Myocyte (in vitro differentiated cells): ENCODE results near the gene LYPD6B. TPM values are rescaled to one million over a fixed set of nuclear protein-coding genes. Genes with fewer than 3 reads are reported as not detected.
A peak's percentile ranks its signal among the peaks of the same experiment; 100 is the strongest.

Experiments used
- DNase-seq: peaks from one replicate; pipeline ENCODE4 v3.0.0-alpha.2; 2012; ENCODE audit warnings: low read depth
- total RNA-seq: library from RNA; depleted of rRNA; stranded (reverse); fragments of >200 nt; gene quantifications from 2 replicates; pipeline ENCODE4 v1.2.3, GENCODE V29; 2014

The LYPD6B gene
- total RNA-seq, 1 donor from 2014 or later = 1.7 TPM

- no peak for DNase-seq
Measured at GRCh38 chr2:149156971-149157740, 118.7 kb downstream of the LYPD6B start.

DNA sequence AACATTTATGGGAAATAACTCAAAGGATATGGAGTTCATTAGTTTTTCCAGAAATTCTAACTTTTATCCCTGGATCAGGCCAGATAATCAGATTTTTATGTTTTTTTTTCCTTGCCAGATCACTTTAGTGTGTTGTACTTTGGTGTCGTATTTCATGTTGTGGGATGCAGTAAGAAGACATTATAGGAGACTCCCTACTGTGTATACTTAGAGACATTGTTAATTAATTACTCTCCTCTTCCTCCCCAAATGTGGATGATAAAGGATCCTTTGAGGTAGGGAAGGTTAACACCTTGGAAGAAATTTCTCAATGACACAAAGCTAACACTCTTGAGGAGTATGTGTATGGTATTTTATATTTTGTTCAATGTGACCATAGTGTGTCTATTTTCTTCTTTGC lies 120.5 kb downstream of the LYPD6B start:
- DNase-seq = no peak

DNA sequence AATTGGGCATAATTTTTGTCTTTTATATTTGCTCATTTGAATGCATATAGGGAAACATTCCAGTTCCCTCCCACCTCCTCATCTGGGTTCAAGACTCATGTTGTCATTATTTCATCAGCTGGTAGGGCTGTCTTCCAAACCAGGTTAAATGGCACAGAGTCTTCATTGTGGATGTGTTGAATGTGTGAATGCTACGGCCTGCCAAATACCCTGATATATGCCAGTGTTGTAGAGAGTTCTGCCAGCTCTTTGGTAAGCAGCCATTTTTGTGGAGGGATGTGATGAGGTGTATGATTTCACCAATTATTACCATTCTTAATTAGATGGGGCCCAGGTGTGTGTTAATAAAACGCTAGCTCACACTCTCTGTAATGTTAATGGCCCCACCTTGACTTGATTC lies 121.7 kb downstream of the LYPD6B start:
- DNase-seq = no peak

DNA sequence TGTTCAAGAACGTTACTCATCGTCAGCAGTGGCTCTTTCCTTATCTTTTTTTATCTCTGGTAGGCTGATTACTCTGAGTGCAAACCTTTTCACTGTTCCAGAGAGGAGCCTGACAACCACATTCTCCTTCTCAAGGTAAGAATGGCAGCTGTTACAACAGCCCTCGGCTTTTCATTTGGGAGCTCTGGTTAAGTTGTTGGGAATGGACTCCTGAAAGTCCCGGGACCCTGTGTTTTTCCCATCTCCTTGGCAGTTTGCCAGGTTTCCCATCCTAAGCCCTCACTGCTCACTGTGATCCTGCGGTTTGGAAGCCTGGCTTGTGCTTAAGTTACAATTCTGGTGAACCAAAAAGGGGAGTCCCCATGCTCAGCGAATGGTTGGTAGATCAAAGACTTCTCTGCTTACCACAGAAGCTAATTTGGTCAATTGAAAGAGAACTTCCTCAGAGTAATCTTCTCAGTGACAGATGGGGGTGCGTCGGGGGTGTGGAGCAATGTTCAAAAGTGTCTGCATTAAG lies 122.3 kb downstream of the LYPD6B start:
- peak; percentile 73 for DNase-seq

- DNase-seq = no peak
Measured at GRCh38 chr2:149161481-149162225, 123.2 kb downstream of the LYPD6B start.

DNA sequence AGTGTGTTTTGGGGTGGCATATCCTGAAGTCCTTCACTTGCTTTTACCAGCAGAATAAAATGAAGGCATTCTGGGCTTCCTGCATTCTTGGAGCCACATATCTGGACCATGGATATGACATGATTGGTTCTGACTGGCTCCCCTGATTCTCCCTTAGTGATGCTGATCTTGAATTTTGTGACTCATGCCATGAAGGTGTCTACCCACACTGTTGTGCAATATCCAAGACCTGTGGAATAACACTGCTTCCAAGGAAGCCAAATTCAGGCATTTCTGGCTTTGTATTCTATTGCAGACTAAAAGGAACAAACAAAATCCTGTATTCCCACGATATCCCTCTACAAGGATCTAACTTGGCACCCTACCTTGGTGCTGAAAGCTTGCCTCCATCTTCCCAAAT lies 125.8 kb downstream of the LYPD6B start:
- no peak for DNase-seq

DNA sequence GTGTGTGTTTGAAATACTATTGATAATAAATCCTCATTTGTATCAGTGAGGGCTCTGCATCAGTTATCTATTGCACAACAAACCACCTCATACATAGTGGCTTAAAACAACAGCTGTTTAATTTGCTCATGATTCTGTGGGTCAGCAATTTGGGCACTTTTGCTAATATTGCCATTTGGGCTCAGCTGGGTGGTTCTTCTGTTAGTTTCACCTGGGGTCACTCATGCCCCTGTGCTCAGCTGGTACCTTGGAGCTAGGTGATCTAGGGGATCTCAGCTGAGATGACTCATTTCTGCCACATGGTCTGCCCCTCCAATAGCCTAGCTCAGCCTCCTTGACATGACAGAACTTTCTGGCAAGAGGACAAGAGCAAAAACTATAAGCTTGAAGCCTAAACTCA lies 126.3 kb downstream of the LYPD6B start:
- DNase-seq = no peak

- peak; percentile 50 for DNase-seq
Measured at GRCh38 chr2:149167001-149167780, 128.7 kb downstream of the LYPD6B start.

GRCh38 chr2:149167941-149168340 lies 129.4 kb downstream of the LYPD6B start:
- no peak for DNase-seq

- peak; percentile 50 for DNase-seq
Measured at GRCh38 chr2:149169656-149170055, 131.2 kb downstream of the LYPD6B start.

DNA sequence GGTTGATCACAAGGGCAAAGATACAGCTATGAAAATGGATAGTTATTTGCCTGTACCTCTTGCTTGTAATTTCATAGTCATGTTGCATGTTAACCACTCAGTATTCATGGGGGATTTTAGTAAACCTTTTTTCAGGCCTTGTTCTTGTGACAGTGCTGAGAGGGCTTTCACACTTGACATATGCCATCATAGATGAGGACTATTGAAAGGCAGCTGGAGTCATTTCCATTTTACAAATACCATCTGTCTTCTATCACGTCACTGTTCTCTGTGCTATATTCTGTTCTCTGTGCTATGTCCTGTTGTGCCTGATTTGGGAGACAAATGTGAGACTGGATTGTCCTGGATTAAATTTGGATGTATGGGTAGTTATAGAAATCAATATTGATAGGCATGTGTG lies 131.7 kb downstream of the LYPD6B start:
- no peak for DNase-seq

GRCh38 chr2:149170911-149171310 lies 132.4 kb downstream of the LYPD6B start:
- no peak for DNase-seq

- DNase-seq = no peak
Measured at GRCh38 chr2:149173220-149173619, 134.7 kb downstream of the LYPD6B start.

DNA sequence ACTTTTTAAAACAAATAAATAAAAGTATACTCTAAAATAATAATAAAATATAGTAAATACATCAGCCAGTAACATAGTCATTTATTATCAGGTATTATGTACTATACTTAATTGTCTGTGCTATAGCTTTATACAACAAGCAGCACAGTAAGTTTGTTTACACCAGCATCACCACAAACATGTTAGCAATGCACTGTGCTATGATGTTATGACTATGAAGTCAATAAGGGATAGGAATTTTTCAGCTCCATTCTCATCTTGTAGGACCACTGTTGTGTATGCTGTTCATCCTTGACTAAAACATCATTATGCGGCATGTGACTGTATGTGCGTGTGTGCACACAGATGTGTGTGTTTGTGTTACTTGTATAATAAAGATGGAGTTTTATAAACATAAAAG lies 137.5 kb downstream of the LYPD6B start:
- no peak for DNase-seq

DNA sequence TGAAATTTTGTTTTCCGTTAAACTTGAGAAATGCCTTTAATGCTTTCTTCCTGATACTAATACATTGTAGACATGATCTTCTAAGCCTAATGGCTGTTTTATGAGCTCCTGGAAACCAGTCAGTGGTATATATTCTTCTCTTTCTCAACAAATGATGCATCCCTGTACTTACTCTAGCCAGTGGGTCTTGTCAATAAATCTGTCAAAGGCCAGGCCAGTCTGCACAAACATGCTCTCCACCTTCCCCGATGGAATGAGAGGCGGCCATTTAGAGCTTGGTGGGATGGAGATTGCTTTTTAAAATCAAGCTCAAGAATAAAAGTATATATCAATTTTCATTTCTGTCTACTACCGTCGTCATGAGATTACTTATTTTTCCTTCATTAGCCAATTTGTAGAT lies 140.1 kb downstream of the LYPD6B start:
- no peak for DNase-seq

DNA sequence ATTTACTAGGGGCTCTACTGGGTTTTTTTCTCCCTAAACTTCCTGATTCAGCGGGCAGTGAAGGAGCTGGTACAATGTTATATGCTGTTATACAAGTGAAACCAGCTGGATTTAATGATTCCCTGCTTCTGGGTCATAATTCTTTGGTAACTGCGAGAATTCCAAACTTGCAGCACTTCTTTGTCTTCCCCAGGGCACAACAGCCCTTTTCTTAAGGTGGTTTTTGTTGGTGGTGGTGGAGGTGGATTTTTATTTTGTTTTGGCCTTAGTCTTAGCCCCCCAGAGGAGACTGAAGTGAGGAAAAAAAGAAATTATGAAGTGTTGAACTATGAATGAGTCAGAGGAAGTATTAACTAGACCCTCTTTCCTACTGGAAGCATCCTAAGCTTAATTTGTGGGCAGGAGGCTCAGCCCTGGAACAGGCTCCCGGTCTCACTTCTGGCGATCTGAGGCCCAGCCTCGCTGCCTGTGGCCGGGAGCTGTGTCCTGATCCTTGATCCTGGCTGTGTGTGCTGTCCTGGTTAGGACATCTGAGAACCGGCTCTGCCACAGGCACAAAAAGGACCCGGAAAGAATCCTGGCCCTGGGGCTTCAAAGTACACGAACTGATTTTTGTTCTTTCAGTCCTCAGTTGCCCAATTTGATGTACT lies 141.9 kb downstream of the LYPD6B start:
- DNase-seq = no peak

DNA sequence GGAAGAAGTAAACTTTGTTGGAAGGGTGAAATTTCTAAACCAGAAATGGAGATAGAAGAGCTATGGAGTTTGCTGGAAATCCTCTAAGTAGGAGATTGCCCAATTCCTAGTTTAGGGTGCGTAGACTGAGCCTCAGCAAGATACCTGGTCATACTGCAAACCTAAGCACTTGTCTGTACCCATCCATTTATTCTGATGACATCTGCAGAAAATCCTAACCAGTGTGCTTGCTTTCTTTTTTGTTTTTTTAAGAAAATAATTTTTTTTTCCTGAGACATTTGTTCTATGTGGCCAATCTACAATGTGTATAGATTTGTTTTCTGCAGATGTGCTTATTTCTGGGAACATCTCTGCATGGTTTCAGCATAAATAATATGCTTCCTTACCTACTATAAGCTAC lies 144.7 kb downstream of the LYPD6B start:
- no peak for DNase-seq

DNA sequence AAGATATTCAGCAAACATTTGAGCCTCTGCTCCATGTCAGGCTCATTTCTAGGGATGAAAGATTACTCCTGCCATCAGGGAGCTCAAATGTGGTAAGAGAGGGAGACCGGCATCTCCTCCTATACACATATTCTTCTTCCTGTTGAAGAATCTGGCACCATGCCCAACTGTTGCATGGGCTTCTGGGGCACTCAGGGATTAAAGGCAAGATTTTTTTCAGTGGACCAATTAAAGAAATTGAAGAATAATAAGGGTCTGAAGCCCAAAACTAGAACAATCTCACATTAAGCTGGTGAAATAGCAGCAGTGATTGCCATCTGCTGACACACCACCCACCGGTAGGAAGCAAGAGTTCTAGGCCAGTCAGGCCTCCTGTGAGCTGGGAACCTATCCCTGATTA lies 146.5 kb downstream of the LYPD6B start:
- no peak for DNase-seq

GRCh38 chr2:149185942-149186490 lies 147.5 kb downstream of the LYPD6B start:
- peak; percentile 39 for DNase-seq

- no peak for DNase-seq
Measured at GRCh38 chr2:149187057-149187456, 148.6 kb downstream of the LYPD6B start.

GRCh38 chr2:149188291-149188690 lies 149.8 kb downstream of the LYPD6B start:
- no peak for DNase-seq
